HFFc6 (cell line): ENCODE measurements around the gene NR3C1. TPM values are rescaled to one million over a fixed set of nuclear protein-coding genes. Genes with fewer than 3 reads are reported as not detected.

ENCODE experiments used
- DNase-seq: peaks from one replicate; pipeline ENCODE4 v3.0.0-alpha.2; 2018
- H3K27ac Mint-ChIP-seq: 2 replicates; pipeline ENCODE4 v1.8.0; 2020; ENCODE audit warnings: mild to moderate bottlenecking, mixed read lengths
- H3K27me3 Mint-ChIP-seq: 2 replicates; pipeline ENCODE4 v1.8.0; 2021; ENCODE audit warnings: mild to moderate bottlenecking, moderate library complexity, mixed read lengths; ENCODE audit not compliant: insufficient read depth
- H3K36me3 Mint-ChIP-seq: 2 replicates; pipeline ENCODE4 v1.8.0; 2021; ENCODE audit warnings: low read depth, mixed read lengths
- H3K4me1 Mint-ChIP-seq: 2 replicates; pipeline ENCODE4 v1.8.0; 2020; ENCODE audit warnings: low read depth, mixed read lengths
- H3K4me3 Mint-ChIP-seq: 2 replicates; pipeline ENCODE4 v1.8.0; 2020; ENCODE audit warnings: mild to moderate bottlenecking, moderate library complexity, mixed read lengths
- H3K9me3 Mint-ChIP-seq: 2 replicates; pipeline ENCODE4 v1.8.0; 2020; ENCODE audit warnings: mild to moderate bottlenecking, mixed read lengths
- total RNA-seq, 6 experiments: library from RNA; stranded (reverse); fragmentation: NEBNext Ultra II Directional; extraction: Animal tissue kit (Norgen Biotek cat#: 25700); gene quantifications; 2 replicates in 1 of 6; 3 replicates in 5 of 6; pipeline ENCODE4 v1.2.3, GENCODE V29; 2021
- TF ChIP-seq, protein P1 (sequence below): fragments of 200-600 bp; sonication (generic); IDR thresholded peaks from 2 replicates; pipeline ENCODE4 v1.5.0; 2021; ENCODE audit warnings: antibody characterized with exemption, mild to moderate bottlenecking

NR3C1 gene
- total RNA-seq, 6 experiments from 2014 or later, result 61.6 to 86.9 (median 71.5) TPM

DNA sequence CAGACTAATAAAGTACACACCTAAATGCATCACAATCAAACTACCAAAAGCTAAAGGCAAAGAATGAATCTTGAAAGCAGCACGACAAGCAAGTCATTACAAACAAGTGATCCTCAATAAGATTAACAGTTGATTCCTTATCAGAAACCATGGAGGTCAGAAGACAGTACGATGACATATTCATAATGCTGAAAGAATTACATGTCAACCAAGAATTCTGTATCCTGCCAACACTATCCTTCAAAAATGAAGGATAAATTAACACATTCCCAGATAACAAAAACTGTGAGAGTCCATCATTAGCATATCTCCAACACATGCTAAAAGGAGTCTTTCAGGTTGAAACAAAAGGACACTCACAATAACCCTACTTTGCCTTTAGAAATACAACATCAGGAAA lies 39.4 kb downstream of the NR3C1 start:
- TF ChIP-seq, protein P1, sequence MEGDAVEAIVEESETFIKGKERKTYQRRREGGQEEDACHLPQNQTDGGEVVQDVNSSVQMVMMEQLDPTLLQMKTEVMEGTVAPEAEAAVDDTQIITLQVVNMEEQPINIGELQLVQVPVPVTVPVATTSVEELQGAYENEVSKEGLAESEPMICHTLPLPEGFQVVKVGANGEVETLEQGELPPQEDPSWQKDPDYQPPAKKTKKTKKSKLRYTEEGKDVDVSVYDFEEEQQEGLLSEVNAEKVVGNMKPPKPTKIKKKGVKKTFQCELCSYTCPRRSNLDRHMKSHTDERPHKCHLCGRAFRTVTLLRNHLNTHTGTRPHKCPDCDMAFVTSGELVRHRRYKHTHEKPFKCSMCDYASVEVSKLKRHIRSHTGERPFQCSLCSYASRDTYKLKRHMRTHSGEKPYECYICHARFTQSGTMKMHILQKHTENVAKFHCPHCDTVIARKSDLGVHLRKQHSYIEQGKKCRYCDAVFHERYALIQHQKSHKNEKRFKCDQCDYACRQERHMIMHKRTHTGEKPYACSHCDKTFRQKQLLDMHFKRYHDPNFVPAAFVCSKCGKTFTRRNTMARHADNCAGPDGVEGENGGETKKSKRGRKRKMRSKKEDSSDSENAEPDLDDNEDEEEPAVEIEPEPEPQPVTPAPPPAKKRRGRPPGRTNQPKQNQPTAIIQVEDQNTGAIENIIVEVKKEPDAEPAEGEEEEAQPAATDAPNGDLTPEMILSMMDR, result no peak
- Mint-ChIP-seq H3K27me3 (no peaks in the 10 kb centered on the region; the same call in 1 of the 2 replicates), H3K36me3 (peaks cover 63% of the 10 kb centered on the region), H3K4me1 (peaks cover 79% of the 10 kb centered on the region), H3K9me3 (peaks cover 10% of the 10 kb centered on the region), H3K27ac (no peak overlapping the region), H3K4me3 (no peak overlapping the region)
- DNase-seq, result no peak

GRCh38 chr5:143362664-143363227 lies 40.7 kb downstream of the NR3C1 start:
- peaks cover 50% of the 10 kb centered on the region for H3K36me3 Mint-ChIP-seq
- no peak overlapping the region for H3K27ac Mint-ChIP-seq
- no peak overlapping the region for H3K4me3 Mint-ChIP-seq
- H3K4me1 Mint-ChIP-seq, result peaks cover 80% of the 10 kb centered on the region
- peaks cover 10% of the 10 kb centered on the region for H3K9me3 Mint-ChIP-seq
- TF ChIP-seq, protein P1, result no peak
- no peak for DNase-seq
- H3K27me3 Mint-ChIP-seq, result no peaks in the 10 kb centered on the region; the same call in 1 of the 2 replicates

GRCh38 chr5:143361438-143361837 lies 42.0 kb downstream of the NR3C1 start:
- Mint-ChIP-seq H3K4me3 (no peak overlapping the region), H3K36me3 (peaks cover 43% of the 10 kb centered on the region), H3K27me3 (no peaks in the 10 kb centered on the region; the same call in 1 of the 2 replicates), H3K27ac (no peak overlapping the region), H3K9me3 (peaks cover 10% of the 10 kb centered on the region), H3K4me1 (peaks cover 80% of the 10 kb centered on the region)
- peak; percentile 28 for DNase-seq
- TF ChIP-seq, protein P1, result no peak

DNA sequence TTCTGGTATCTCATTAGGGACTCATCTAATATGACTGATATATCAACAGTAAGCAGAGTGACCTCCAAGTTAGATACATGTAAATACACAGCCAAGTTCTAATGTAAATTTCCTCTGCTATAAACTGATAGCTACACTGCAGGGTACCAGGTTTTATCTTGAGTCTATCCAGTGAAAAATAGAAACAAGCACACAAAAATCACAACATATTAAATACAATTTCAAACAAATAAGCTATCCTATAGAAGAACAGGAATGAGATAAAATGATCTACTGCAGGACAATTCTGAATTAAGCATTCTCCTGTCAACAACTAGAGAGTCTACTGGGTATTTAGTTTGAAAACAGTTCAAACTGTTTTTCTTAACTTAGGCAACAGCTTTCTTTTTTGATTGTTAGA lies 42.7 kb downstream of the NR3C1 start:
- Mint-ChIP-seq H3K36me3 (peaks cover 40% of the 10 kb centered on the region), H3K4me3 (no peak overlapping the region), H3K9me3 (peaks cover 10% of the 10 kb centered on the region), H3K4me1 (peaks cover 80% of the 10 kb centered on the region), H3K27me3 (no peaks in the 10 kb centered on the region; the same call in 1 of the 2 replicates), H3K27ac (no peak overlapping the region; the same call in 1 of the 2 replicates)
- TF ChIP-seq, protein P1, result no peak
- no peak for DNase-seq

- H3K27ac Mint-ChIP-seq, result no peak overlapping the region
- DNase-seq, result no peak
- peaks cover 10% of the 10 kb centered on the region for H3K9me3 Mint-ChIP-seq
- H3K4me3 Mint-ChIP-seq, result no peak overlapping the region
- TF ChIP-seq, protein P1, result no peak
- H3K4me1 Mint-ChIP-seq, result peaks cover 80% of the 10 kb centered on the region
- H3K27me3 Mint-ChIP-seq, result no peaks in the 10 kb centered on the region; the same call in 1 of the 2 replicates
- peaks cover 34% of the 10 kb centered on the region for H3K36me3 Mint-ChIP-seq
These were observed 43.6 kb downstream of the NR3C1 start for GRCh38 chr5:143359869-143360268.
